HG03108 (cell line): ENCODE data around the gene AKAP1.
A peak's percentile ranks its signal among the peaks of the same experiment; 100 is the strongest.
"Not testable (repeated sequence)": the region's sequence is repeated elsewhere in the genome, so short reads cannot be mapped to it uniquely, and the experiment has no call there.

Experiments
- ATAC-seq: cut with Tn5 transposase; IDR thresholded peaks from one replicate; pipeline ENCODE4 v1.9.1; 2021; ENCODE audit warnings: moderate library complexity; ENCODE audit not compliant: unreplicated experiment

Gene AKAP1

DNA sequence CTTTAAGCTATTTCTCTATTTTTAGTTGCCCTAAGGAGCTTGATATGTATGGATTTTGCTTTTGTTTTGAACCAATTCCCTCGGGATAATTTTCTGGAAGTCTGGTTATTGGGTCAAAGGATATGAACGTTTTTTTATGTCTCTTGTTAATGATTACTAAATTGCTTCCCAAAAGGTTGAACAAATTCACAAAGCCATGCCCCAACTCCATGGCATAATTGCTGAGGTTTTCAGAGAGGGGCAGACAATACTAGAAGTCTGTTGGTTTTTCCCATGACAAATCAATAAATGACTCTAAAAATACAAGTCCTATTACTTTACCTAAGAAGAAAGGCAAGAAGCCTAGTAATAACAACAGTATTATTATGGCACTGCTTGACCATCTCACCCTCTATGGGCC is 11.4 kb upstream of the AKAP1 start:
- ATAC-seq: no peak

DNA sequence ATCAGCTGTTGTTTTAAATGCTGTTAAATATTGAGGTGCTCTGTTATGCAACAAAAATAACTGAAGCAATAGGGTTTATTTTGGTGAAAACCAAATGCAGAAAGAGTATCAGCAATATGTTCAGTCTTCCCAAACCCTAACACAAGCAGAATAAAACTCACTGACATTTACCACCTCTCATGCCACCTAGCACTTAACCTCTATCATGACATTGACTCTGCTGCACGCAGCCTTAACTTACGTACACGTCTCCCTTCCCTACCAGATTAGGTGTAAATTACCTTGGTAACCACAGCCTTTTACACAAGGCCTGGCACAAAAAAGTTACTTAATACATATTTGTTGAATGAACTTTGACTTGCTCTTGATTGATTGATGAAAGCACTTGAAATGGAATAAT is 9.9 kb upstream of the AKAP1 start:
- no peak for ATAC-seq

DNA sequence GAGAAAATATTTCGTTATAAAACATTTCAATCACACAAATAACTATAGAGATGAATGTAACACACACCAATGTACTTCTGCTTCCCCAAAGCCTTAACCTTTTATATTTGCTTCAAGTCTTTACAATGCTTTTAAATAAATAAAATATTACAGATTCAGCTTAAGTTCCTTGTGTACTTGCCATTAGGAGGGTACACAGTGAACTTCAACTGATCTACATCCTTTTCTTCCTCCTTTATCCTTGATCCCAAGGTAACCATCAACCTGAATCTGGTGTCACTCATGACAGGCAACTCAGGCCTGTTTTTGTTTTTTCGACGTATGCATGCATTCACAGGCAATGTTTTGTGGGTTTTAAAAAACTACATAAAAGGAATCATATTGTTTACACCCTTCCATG is 9.3 kb upstream of the AKAP1 start:
- no peak for ATAC-seq

DNA sequence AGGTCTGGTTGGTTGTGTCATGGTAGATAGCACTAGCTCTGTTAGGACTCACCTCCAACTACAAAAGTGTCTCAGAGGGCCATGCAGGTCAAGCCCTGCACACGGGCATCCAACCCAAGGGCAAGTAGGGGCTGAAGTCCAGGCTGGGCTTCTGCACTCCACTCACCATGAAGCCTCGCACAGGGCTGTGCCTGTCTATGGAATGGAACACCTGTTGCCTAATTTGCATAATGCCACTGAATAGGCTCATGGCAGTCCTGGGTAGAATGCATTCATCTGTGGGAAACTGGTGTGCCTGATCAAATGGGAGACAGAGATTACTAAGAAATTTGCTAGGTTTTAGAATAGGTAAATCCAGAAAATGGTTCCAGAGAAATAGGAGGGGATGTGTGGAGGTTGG is 8.0 kb upstream of the AKAP1 start:
- ATAC-seq: no peak

DNA sequence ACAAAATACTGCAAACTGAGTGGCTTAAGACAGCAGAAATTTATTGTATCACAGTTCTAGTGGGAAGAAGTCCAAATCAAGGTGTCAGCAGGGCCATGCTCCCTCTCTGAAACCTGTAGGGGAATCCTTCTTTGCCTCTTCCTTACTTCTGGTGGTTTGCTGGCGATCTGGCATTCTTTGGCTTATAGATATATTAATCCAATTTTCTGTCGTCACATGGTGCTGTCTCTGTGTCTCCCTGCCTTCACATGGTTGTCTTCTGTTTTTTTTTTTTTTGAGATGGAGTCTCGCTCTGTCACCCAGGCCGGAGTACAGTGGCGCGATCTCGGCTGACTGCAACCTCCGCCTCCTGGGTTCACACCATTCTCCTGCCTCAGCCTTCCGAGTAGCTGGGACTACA is 6.8 kb upstream of the AKAP1 start:
- ATAC-seq: no peak

DNA sequence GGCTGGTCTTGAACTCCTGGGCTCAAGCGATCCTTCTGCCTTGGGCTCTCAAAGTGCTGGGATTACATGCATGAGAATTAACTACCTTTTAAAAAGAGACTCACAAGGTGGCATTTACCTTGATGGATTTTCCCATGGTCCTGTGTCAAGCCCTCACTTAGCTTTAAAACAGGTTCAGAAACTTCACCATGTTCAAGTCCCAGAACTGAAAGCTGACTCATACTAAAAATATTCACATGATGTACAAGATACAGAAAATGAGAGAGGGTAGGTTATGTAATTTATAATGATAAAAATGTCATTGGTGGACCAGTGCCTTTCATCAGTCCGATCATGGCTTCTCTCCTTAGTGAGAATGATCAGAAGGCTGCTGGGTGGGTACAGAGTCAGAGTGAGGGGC is 4.3 kb upstream of the AKAP1 start:
- ATAC-seq: no peak

DNA sequence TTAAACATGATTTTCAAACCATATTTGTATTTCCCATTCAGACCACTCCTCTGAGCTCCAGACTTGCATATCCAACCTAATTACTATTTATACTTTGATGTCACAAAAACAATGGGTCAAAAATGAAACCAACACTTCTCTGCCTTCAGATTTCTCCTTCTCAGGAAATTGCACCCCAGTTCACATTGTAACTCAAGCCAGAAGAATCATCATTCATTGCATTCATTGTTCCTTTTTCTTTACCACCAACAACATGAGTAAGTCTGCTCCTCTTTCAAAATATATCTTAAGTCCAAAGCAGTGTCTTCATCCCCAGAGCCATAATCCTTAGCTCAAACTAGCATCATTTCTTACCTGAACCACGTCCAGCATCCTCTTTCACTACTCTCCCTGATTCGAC is 2.6 kb upstream of the AKAP1 start:
- ATAC-seq: no peak

DNA sequence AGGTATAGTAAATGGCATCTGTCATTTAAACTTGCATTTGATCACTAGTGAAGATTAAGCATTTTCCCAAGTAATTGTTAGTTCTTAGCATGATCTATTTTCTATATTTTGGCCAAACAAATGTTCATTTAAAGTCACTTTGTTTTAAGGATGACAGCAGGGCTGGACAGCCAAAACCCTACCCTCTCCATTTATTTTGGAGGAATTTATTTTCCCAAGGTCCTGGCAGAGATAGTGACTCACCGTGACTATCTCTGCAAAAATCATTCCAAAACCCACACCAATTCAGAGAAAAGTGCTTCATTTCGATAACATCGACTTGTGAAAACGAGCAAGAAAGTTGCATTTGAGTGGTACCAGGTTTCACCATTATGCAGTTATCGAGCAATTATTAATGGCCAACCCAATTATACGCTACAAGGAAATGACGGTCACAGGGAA is 665 bp upstream of the AKAP1 start:
- no peak for ATAC-seq

DNA sequence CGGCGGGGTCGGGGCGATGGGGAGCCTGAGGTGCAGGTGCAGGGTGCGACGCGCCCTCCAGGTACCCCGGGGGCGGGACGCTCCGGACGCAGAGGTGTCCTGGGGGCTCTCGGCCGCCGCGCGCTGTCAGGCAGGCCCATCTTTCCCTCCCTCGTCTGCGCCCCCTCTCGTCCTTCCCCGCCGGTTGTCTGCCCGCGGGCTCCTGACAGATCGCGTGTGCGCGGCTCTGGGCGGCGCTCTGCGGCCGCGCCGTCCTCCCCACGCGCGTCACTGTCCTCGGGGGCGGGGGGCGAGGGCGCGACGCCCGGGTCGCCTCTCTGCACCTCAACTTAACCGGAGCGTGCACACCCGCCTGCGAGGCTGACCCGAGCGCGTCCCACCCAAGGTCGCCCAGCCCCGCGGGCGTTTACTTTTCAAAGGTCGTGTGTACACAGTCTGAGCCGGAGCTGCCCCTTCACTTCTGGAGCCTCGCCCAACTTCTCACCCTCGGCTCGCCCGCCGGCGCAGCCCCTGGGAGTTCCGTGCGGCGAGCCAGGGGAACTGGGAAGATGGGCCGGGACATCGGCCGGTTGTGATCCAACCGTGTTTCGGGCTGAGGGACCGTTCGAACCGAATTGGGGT is 512 bp downstream of the AKAP1 start:
- ATAC-seq: peak; percentile 29

DNA sequence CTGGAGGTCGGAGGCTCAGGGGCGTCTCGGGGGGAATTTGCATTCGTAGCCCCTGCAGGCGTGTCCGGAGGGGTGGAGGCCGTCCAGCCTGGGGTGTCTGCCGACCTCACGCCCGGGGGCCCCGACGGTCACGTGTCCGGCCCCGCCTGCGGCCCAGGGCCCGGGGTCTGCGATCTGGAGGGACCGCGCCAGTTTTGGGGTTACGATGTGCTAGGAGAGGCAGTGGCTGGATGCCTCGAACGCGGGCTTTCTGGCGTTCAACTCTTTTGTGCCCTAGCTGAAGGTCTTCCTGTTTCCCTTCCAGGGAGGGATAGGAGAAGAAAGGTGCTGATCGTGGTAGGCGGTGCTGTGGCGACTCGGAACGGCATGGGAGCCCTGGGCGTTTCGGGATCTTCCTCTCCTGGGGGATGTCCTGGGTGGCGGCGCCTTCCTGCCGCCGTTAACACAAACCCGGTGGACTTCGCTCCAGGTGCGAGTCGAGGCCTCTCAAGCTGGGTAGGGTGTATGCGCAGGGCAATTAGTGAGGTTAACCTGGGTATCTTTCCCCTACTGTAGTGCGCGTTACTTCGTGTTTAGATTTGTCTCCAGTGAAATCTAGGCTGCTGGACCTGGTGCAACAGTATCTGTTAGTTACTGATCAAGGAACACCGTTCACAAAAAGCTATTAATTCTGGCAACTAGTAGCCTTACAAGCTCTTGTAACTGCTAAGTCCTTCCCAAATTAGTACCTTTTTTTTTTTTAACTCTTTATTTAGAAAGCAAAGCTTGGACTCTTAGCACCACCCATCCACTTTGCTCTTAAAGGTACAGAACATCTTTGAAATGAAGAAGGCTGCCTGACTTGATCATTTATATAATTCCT is 1.3 kb downstream of the AKAP1 start:
- no peak for ATAC-seq

DNA sequence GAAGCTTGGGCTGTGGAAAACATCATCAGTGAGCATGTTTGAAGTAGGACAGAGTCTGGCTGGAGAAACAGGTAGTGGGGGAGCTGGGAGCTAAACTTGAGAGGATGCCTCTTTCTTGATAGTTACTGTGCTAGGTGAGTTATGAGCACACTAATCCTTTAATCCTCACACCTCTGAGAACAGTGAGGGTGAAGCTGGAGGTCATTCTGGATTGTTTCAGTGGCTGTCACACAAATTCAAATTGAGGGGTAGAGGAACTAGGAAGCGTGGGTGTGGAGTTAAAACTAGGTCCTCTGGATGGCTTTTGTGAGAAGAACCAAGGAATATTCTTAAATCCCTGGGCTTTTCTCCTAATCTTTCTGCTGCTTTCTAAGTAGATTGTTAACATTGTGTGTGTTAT is 3.3 kb downstream of the AKAP1 start:
- ATAC-seq: no peak

DNA sequence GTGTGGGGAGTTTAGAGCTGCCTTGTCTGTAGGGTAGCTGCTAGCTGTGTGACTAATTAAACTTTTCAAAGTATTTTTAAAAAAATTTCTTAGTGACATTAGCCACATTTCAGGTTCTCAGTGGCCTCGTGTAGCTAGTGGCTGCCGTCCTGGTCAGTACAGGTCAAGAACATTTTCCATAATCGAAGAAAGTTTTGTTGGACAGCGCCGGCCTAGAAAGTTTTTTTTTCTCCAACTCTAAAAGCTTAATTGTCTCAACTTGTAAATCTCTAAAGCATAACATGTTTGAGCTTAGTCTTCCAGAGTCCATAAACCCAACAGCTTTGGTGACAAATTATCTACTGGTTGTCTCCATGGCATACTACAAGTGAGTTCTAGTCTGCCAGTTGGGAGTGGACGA is 4.3 kb downstream of the AKAP1 start:
- ATAC-seq: no peak

DNA sequence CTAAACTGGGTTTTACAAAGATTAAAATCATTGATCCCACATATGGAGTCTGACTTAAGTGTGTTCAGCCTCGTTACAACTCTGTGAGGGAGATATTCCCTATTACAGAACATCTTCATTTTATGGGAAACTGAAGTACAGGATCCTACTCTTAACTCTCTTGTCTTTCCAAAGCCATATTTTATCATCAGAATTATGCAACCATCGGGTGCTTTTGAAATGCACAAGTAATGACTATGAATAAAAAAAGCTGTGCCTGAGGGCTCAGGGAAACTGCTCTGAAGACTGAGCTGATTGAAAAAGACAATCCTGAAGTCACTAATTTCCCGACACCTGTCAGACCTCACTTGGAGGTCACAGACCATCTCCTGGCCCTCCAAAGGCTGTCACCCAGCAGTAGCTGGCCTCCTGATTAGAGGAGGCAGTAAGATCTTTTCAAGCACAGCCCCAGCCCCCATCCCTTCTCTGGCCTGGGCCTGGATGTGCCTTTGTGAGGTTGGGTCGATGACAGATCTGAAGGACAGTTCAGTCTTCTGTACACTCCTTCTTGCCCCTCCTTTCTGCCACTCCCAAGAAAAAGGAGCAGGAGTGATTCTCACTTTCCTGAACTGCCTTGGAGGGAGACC is 5.6 kb downstream of the AKAP1 start:
- no peak for ATAC-seq

DNA sequence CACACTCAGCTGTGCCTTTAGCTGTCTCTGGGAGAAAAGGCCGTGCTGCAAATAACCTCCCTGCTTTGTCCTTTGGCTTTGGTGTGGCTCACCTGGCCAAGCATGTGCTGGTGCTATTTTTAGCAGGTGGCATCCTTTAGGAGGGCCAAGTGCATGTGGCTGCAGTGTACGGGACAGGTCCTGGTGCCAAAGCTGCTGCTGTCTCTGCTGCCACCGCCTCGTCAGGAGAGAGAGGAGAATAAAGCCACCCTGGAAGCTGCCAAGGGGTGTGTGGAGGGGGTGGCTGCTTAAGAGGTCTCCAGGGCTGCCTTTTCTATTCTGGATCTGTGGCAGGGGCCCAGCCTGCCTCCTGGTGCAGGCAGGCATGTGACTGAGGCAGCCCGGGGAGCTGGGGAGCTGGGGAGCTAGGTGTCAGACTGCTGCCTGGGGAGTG is 6.2 kb downstream of the AKAP1 start:
- ATAC-seq: no peak

DNA sequence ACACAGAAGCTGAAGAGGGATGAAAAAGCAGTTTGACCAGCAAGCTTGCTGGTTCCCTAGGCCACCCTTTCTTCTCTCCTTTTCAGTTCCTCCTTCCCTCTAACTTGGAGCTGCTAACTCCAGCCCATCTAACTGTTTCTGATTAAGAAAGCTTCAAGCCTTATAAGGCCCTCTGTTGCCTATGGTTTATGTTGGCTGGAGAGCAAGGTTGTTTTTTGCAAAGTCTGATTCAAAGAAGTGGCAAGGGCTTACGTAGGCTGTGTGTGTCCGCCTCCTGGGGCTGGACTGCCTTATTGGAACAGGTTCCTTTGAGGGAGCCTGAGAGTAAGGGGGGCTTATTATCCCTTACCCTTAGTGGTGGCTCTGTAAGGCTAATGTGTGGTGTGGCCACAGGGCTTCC is 7.1 kb downstream of the AKAP1 start:
- ATAC-seq: no peak

DNA sequence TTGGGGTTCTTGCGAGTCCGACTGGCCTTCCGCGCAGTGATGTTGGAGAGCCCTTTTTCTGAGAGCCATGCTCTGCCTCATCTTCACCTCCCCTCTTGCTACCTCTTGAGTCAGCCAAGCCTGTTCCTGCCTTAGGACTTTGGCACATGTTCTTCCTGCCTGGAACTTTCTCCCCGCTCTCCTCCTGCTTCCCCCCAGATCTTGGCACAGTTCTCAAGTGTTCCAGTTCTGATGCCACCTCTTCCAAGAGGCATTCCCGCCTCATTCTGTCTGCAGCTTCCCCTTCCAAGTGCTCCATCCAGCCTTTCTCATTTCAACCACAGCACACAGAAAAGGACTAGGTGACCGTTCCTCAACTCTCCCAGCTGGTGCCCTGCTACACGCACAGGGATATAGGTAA is 7.7 kb downstream of the AKAP1 start:
- no peak for ATAC-seq

DNA sequence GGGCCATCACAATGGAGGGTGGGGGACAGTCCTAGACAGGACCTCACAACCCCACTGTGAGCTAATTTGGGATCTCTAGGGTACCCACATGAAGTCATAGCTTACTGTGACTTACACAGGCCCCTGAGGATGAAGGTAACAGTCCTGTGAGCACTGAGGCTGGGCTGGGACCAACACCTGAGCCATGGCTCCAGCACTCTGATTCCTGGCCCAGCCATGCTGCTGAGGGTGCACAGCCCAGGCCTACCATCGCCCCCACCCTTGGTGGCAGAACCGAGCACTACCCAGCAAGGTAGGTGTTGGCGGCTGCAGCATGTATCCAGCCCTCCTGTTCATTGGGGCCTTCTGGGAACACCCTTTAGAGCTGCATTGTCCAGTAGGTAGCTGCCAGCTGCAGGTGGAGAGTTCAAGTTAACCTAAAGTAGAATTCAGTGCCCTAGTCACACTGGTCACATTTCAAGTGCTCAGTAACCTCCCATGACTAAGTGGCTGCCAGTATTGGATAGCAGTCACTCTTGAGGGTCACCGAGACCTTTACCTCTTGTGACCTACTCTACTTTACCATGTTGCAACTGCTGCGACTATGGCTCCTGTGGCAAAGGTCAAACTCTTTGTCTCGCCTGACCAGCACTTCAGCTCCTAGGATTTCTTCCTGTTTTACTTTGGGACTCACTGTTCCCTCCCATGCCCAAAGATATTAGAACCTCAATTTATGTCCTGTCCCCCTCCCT is 11.6 kb downstream of the AKAP1 start:
- no peak for ATAC-seq

DNA sequence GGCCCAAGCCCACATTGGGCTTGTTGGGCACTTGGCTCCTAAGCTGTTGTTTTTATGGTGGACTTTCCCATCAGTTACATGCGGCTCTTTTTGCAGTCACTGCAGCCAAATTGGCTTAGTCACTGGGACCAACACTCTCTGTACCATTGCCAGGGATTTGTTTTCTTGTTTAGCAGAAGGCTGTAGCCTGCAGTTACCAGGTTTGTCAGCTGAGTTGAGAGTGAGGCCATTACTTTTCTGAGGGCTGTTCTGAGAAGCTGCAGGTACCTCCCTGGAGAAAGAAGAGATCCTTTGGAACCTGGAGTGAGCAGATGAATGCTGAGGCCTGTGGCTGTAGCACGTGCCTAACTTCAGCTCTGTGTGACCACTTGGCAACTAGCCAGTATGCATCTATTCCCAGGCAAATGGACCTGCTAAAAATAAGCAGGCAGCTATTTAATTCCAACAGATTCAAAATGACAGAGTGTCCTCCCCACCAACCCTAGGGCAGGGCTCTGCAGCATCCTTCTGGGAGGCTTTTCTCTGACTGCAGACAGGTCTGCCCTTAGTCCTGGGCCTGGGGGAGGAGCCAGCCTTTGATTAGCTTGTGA is 12.9 kb downstream of the AKAP1 start:
- ATAC-seq: no peak

DNA sequence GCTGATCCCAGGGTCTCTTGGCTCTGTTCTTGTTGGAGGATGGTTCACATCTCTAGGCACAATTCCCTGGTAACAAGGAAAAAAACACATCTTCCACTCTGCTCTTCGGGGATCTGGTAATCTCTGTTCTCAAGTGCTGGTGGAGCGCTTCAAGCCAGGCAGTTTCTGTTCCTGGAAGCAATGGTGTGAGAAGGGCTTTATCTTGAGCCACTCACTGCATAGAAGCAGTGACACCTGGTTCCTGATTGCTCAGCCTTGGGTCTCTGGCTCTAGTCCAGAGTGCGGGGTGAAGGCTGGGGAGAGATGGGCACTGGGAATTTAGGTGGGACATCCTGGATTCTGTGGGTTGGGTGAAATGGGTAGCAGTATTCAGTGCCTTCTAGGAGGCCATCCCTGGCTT is 14.1 kb downstream of the AKAP1 start:
- ATAC-seq: peak; percentile 65

DNA sequence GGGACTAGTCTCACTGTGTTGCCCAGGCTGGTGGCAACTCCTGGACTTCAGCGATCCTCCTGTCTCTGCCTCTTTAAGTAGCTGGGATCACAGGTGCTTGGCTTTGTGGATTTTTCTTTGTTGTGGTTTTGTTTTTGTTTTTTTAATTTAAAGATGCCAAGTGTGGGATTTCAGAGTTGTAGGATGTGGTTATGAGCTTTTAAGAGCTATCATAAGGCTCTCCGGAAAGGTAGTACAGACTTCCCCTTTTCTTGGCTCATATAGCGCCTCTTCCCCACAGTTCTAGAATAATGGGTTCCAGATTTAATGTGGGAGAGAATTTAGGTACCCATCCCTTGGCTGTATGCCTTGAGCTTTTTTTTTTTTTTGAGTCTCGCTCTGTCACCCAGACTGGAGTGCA is 17.1 kb downstream of the AKAP1 start:
- no peak for ATAC-seq

DNA sequence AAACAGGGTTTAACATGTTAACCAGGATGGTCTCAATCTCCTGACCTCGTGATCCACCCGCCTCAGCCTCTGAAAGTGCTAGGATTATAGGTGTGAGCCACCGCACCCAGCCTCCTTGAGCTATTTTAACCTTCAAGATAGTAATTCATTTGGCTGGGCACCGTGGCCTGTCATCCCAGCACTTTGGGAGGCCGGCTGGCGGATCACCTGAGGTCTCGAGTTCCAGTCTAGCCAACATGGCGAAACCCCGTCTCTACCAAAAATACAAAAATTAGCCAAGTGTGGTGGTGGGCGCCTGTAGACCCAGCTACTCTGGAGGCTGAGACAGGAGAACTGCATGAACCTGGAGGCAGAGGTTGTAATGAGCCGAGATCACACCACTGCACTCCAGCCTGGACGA is 17.6 kb downstream of the AKAP1 start:
- ATAC-seq: not testable (repeated sequence)
